Fibroblast of skin of back (primary cell): ENCODE measurements around the gene CCL16. TPM values are rescaled to one million over a fixed set of nuclear protein-coding genes. Genes with fewer than 3 reads are reported as not detected.
"Not testable (repeated sequence)": the region's sequence is repeated elsewhere in the genome, so short reads cannot be mapped to it uniquely, and the experiment has no call there.

Experiments
- DNase-seq: peaks from one replicate; pipeline ENCODE4 v3.0.0-alpha.2; 2013
- polyA plus RNA-seq, 2 experiments: library from polyadenylated mRNA; unstranded; fragments of 120-200 nt; gene quantifications; one replicate each; pipeline ENCODE4 v1.2.1, GENCODE V29; 2013; ENCODE audit not compliant: insufficient read length in 2 of 2

CCL16 gene
- polyA plus RNA-seq (2013, experiment 1 of 2; ENCODE audit: insufficient read length), result not detected
- 0.08 TPM for polyA plus RNA-seq (2013, experiment 2 of 2; ENCODE audit: insufficient read length)

GRCh38 chr17:35981246-35981645, at the start of gene CCL16:
Gene CCL16 (minus strand): TSS chr17:35981497. CDS start chr17:35981420, 77 bp downstream.
- DNase-seq, result no peak

- no peak for DNase-seq
Measured at GRCh38 chr17:36030956-36031355, 49.7 kb upstream of the CCL16 start.

GRCh38 chr17:36027761-36028160, 46.5 kb upstream of the CCL16 start:
- no peak for DNase-seq

GRCh38 chr17:36024106-36024869, 43.0 kb upstream of the CCL16 start:
- DNase-seq, result no peak

GRCh38 chr17:36019423-36019822, 38.1 kb upstream of the CCL16 start:
- no peak for DNase-seq

GRCh38 chr17:36017799-36018198, 36.5 kb upstream of the CCL16 start, which contains the start of gene CCL23:
Gene CCL23 (minus strand): TSS chr17:36017972. CDS start chr17:36017897, 75 bp downstream.
- no peak for DNase-seq

- DNase-seq, result no peak
Measured at GRCh38 chr17:36016555-36016954, 35.3 kb upstream of the CCL16 start.

GRCh38 chr17:36015895-36016294, 34.6 kb upstream of the CCL16 start:
- not testable (repeated sequence) for DNase-seq

- DNase-seq, result no peak
Measured at GRCh38 chr17:36014946-36015345, 33.6 kb upstream of the CCL16 start.

GRCh38 chr17:36011201-36011600, 29.9 kb upstream of the CCL16 start:
- no peak for DNase-seq

GRCh38 chr17:36008998-36009665, 27.8 kb upstream of the CCL16 start:
- DNase-seq, result no peak

- no peak for DNase-seq
Measured at GRCh38 chr17:36004594-36005108, 23.4 kb upstream of the CCL16 start.

GRCh38 chr17:36002631-36003030, 21.3 kb upstream of the CCL16 start:
- no peak for DNase-seq

GRCh38 chr17:36001862-36002603, 20.7 kb upstream of the CCL16 start:
- DNase-seq, result no peak

- DNase-seq, result no peak
Measured at GRCh38 chr17:36001110-36001771, 19.9 kb upstream of the CCL16 start, which contains the start of gene CCL15. Gene CCL15 (minus strand): TSS chr17:36001553. CDS start chr17:36001492, 61 bp downstream.

- DNase-seq, result no peak
Measured at GRCh38 chr17:36000732-36001109, 19.4 kb upstream of the CCL16 start.

GRCh38 chr17:35998756-35999155, 17.5 kb upstream of the CCL16 start:
- DNase-seq, result no peak

- no peak for DNase-seq
Measured at GRCh38 chr17:35998018-35998545, 16.8 kb upstream of the CCL16 start.

GRCh38 chr17:35995346-35995745, 14.0 kb upstream of the CCL16 start:
- DNase-seq, result not testable (repeated sequence)

- DNase-seq, result no peak
Measured at GRCh38 chr17:35991075-35991474, 9.8 kb upstream of the CCL16 start.

GRCh38 chr17:35988164-35988563, 6.9 kb upstream of the CCL16 start:
- no peak for DNase-seq

GRCh38 chr17:35986643-35987042, 5.3 kb upstream of the CCL16 start, which contains the start of gene CCL14:
Gene CCL14 (minus strand): TSS chr17:35986729. CDS start chr17:35986649, 80 bp downstream.
- no peak for DNase-seq
